ENCODE results near the gene EXOC1L.
"Not testable (repeated sequence)": the region's sequence is repeated elsewhere in the genome, so short reads cannot be mapped to it uniquely, and the experiment has no call there.

EXOC1L gene

DNA sequence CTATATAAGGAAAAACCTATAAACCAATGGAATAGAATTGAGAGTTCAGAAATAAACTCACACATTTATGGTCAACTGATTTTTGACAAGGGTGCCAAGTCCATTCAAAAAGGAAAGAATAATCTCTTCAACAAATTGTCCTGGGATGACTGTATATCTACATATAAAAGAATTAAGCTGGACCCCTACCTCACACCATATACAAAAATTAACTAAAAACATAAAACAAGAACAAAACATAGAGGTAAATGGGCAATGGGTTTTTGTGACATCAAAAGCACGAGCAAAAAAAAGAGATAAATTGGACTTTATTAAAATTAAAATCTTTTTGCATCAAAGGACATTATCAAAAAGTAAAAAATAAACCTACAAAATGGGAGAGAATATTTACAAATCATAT lies 18.3 kb downstream of the EXOC1L start:
- no peak for DNase-seq (ENCODE audit: extremely low read depth in 1 of 2, low read depth in 1 of 2)

- DNase-seq (ENCODE audit: extremely low read depth in 1 of 2, low read depth in 1 of 2) = no peak
Measured at GRCh38 chr4:55838356-55838755, 18.8 kb downstream of the EXOC1L start.

GRCh38 chr4:55838952-55839351 lies 19.4 kb downstream of the EXOC1L start:
- DNase-seq (ENCODE audit: extremely low read depth in 1 of 2, low read depth in 1 of 2) = no peak

- DNase-seq (ENCODE audit: extremely low read depth in 1 of 2, low read depth in 1 of 2) = no peak
Measured at GRCh38 chr4:55840956-55841355, 21.4 kb downstream of the EXOC1L start.

DNA sequence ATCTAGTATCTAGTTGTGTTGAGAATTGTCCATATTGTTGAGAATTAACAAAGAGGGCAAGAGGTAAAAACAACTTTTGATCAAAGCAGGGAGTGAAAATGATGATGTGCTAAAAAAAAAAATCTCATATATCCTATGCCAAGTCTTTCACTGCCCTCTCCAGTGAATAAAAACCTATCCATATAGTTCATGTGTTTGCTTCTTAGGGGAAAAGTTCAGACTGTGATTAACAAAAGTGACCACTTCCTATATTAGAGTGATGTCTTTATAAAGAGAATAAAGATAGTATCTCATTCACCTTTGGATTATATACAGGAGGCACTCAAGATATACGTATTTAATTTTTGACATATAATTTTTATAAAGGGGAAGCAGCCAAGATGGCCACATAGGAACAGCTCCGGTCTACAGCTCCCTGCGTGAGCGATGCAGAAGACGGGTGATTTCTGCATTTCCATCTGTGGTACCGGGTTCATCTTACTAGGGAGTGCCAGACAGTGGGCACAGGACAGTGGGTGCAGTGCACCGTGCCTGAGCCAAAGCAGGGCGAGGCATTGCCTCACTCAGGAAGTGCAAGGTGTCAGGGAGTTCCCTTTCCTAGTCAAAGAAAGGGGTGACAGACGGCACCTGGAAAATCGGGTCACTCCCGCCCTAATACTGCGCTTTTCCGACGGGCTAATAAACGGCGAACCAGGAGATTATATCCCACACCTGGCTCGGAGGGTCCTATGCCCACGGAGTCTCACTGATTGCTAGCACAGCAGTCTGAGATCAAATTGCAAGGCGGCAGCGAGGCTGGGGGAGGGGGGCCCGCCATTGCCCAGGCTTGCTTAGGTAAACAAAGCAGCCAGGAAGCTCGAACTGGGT lies 22.0 kb downstream of the EXOC1L start:
- DNase-seq (ENCODE audit: extremely low read depth in 1 of 2, low read depth in 1 of 2) = not testable (repeated sequence)

- DNase-seq (ENCODE audit: extremely low read depth in 1 of 2, low read depth in 1 of 2) = not testable (repeated sequence)
Measured at GRCh38 chr4:55842312-55842711, 22.7 kb downstream of the EXOC1L start.

DNA sequence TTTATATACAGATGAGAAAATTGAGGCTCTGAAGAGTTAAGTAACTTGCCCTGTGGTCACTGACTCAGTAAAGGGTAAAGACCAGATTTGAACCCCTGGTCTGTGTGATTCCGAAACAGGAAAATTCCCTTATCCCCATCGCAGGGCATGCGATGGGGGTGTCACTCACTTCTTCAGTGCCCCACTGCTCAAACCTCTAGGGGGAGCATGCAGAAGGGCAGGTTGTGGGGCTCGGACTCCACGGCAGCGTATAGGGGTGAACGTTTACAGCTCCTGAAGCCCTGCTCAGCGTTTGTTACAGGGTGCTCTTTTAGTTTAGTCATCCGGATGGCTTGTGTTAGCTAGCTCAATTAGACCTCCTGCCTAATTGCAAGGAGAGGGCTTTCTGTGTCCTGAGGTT lies 30.1 kb downstream of the EXOC1L start:
- DNase-seq (ENCODE audit: extremely low read depth in 1 of 2, low read depth in 1 of 2) = no peak

GRCh38 chr4:55851885-55852284 lies 32.3 kb downstream of the EXOC1L start:
- DNase-seq (ENCODE audit: extremely low read depth in 1 of 2, low read depth in 1 of 2) = no peak

DNA sequence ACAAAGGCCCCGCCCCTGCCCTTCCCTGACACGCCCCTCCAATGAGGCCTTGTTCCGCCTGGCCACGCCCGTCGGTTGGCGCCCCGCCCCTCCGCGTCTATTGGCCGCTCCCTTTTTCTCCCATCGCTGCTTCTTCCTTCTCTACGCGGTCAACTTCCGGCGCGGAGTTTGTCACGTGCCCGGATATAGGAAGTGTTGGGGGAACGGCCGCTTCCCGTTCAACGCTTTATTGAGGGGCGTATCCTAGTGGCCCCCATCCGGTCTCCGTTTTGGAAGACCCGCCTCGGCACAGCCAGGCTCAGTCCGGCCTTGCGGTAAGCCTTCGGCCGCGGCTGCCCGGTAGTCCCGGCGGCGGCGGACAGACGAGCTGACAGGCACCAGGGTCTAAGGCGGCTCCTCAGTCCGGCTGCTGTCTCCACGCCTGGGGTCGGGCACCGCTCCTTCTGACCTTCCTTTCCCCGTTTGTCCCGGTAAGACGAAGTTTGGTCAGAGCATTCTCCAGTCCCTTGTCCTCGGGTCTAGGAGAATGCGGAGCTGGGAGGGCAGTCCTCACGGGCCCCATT lies 34.0 kb downstream of the EXOC1L start, which contains the start of gene EXOC1:
Gene EXOC1, plus strand, starts transcription at position 165 of the 563 bp plus-strand sequence. CDS start 4,676 bp downstream, outside the sequence.
- peak; percentile 87 to 94 for DNase-seq (ENCODE audit: extremely low read depth in 1 of 2, low read depth in 1 of 2)

- DNase-seq (ENCODE audit: extremely low read depth in 1 of 2, low read depth in 1 of 2) = no peak
Measured at GRCh38 chr4:55854129-55854528, 34.5 kb downstream of the EXOC1L start.

DNA sequence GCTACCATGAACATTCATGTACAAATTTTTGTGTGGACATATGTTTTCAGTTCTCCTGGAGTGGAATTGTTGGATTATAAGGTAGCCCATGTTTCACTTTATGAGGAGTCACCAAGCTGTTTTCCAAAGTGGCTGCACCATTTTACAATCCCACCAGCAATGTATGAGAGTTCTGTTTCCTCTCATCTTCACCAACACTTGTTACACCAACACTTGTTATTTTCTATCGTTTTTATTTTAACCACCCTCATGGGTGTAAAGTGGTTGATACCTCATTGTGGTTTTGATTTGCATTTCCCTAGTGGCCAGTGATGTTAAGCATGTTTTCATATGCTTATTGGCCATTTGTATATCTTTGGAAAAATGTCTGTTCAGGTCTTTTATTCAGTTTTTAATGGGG lies 38.0 kb downstream of the EXOC1L start:
- no peak for DNase-seq (ENCODE audit: extremely low read depth in 1 of 2, low read depth in 1 of 2)

GRCh38 chr4:55859711-55860110 lies 40.1 kb downstream of the EXOC1L start:
- DNase-seq (ENCODE audit: extremely low read depth in 1 of 2, low read depth in 1 of 2) = no peak

DNA sequence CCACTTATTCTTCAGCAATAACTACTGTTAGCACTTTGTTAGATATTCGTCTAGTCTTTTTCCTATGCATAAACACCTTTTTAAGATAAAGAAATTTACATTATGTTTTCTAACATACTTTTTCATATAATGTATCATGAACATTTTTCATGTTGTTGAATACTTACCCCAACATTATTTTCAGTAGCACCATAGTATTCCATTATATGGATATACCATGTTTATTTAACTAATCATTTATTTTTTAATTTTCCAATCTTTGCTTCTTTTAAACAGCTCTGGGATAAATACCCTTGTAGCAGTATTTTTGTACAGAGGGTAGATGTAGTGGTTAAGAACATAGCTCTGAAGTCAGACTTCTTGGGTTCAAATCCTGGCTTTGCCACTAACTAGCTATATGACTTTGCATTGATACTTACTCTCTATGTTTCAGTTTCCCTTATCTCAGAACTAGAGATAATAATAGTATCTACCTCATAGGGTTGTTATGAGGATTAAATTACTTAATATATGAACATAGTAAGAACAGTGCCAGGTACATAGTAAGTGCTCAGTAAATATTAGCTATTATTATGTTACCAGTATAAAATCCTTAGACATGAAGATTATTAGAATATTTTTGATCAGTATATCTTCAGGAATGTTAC lies 45.1 kb downstream of the EXOC1L start:
- DNase-seq (ENCODE audit: extremely low read depth in 1 of 2, low read depth in 1 of 2) = no peak

DNA sequence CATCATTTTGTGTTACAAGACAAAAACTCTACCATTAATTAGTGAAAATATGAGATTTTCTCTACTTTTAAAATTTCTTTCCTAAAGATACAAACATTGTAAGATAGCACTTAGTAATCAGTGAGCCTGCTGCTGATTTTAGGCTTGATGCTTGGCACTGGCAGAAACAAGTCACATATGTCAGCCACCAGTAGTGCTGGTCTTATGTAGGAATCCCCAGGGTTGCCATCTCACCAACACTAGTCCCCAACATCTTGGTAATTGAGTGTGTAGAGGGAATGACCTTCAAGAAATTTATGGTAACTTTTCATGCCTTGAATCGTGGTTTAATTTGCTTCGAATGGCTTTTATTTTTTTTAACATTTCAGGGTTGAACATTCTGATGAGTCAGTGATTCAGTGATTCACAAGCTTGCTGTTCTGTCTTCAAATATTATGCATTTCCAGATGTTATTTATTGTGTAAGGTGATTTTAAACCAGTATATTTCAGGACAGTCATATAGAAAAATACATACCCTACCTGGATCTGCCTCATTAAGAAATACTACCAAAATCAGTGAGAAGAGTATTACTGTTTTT lies 45.7 kb downstream of the EXOC1L start:
- DNase-seq (ENCODE audit: extremely low read depth in 1 of 2, low read depth in 1 of 2) = no peak

GRCh38 chr4:55866290-55866907 lies 46.8 kb downstream of the EXOC1L start:
- no peak for DNase-seq (ENCODE audit: extremely low read depth in 1 of 2, low read depth in 1 of 2)

DNA sequence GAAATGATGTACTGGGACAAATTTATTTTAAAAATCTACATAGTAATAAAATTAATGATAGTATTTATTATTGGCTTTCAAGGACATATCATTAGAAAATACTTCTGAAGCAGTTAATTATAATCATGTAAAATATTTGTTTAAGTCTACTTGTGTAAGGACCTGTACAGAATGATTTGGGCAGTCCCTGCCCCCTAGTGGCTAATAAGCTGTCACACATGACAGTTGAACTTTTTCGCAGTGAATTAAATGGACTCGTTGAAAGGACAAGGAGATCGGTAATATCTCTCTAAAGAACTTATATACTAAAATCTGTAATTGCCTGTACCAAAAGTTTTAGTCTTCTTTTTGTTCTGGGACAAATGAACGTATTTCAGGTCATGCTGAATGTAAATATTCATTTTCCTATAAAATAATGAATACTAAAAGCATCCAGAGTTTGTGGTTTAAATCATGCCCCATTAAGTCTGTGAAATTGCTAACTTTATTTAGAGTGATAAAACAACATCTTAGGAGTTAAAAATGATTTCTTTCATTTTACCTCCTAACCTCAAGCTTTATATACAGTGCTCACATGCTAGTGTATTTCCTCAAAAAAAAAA lies 47.5 kb downstream of the EXOC1L start:
- no peak for DNase-seq (ENCODE audit: extremely low read depth in 1 of 2, low read depth in 1 of 2)

DNA sequence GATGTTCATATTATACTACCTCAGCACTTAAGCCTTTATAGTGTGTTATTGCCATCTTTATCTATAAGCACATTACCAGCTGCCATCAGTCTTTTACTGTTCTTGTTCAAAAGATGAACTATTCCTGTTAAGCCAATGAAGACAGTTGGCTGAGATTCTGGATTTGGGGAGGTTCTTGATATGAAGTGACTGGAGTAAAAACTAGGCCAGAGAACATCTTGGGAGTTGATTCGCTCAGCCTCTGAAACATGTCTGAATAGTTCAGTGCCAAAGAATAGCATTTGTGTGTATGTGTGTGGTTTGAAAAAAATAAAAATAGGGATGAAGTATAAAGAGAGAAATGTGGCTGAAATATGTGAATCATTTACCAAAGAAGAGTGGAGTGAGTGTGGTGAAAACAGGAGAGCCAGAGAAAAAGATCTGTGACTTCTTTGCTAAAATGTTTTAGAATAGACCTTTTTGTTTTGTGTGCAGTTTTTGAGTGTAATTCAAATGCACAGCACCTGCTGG lies 49.0 kb downstream of the EXOC1L start:
- DNase-seq (ENCODE audit: extremely low read depth in 1 of 2, low read depth in 1 of 2) = no peak

- DNase-seq (ENCODE audit: extremely low read depth in 1 of 2, low read depth in 1 of 2) = no peak
Measured at GRCh38 chr4:55871299-55871800, 51.8 kb downstream of the EXOC1L start.

GRCh38 chr4:55874831-55875230 lies 55.2 kb downstream of the EXOC1L start:
- no peak for DNase-seq (ENCODE audit: extremely low read depth in 1 of 2, low read depth in 1 of 2)

- DNase-seq (ENCODE audit: extremely low read depth in 1 of 2, low read depth in 1 of 2) = no peak
Measured at GRCh38 chr4:55876387-55876786, 56.8 kb downstream of the EXOC1L start.
